Measurements from ENCODE around the gene SMIM27. TPM values are rescaled to one million over a fixed set of nuclear protein-coding genes. Genes with fewer than 3 reads are reported as not detected.

The SMIM27 gene
- total and polyA plus RNA-seq, 2 experiments from 2014 or later = 4.1 to 40.1 TPM

DNA sequence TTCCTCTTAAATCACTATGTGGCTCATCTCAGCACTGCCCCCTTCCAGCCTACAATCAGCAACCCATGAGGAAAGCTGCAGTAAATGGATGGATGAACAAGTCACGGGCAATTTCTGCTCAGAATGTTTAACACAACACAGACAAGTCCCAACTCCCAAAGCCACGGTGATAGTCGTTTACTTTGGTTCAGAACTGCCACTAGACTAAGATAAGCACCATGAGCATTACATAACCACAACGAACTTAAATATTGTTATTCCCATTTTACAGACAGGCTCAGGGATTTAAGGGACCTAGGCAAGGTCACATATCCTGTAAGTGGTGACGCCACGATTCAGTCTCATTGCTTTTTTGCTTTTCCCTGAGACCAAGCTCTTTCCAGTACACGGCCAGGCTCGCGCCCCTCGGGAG lies 2.0 kb upstream of the SMIM27 start:
- H3K79me2 ChIP-seq (ENCODE audit: insufficient read depth) = peaks cover 89% of the 10 kb centered on the region
- TF ChIP-seq EZH2phosphoT487 (IDR thresholded peaks at IDR 0.05; ENCODE audit: insufficient read depth, low read depth) (no peak), EZH2 (IDR thresholded peaks at IDR 0.05; ENCODE audit: insufficient read depth, poor library complexity, severe bottlenecking) (no peak)
- peaks cover 5% of the 10 kb centered on the region; the same call in 1 of the 2 replicates for H4K20me1 ChIP-seq (ENCODE audit: insufficient read depth)
- H3K9ac ChIP-seq = peak overlapping the region; percentile 97
- H3F3A ChIP-seq (ENCODE audit: insufficient read depth) = peaks cover 29% of the 10 kb centered on the region
- peak; percentile 66 for DNase-seq
- peaks cover 3% of the 10 kb centered on the region; the same call in 1 of the 2 replicates for H3K36me3 ChIP-seq (ENCODE audit: low read depth)
- H3K27me3 ChIP-seq (replicated peaks; ENCODE audit: insufficient read depth) = no peaks in the 10 kb centered on the region
- H3K4me2 ChIP-seq (ENCODE audit: unreplicated experiment) = peak overlapping the region; percentile 94
- no peaks in the 10 kb centered on the region for H3K9me3 ChIP-seq (ENCODE audit: low read depth)
- H3K27ac ChIP-seq = peak overlapping the region; percentile 98
- H3K9me2 ChIP-seq (ENCODE audit: insufficient read depth) = no peaks in the 10 kb centered on the region
- peaks cover 14% of the 10 kb centered on the region; the same call in 1 of the 2 replicates for H3K4me1 ChIP-seq (ENCODE audit: insufficient read depth)
- 1 to 4% methylated on average over 10 of the region's 10 CpGs for WGBS, 2 experiments (ENCODE audit: low coverage in 1 of 2, low lambda C conversion rate in 2 of 2, missing lambda C conversion rate in 2 of 2)
- in situ Hi-C loops (cut with MboI) = no loop called here
- H3K4me3 ChIP-seq = peak overlapping the region; percentile 88
- H2AFZ ChIP-seq = peak overlapping the region; percentile 87

DNA sequence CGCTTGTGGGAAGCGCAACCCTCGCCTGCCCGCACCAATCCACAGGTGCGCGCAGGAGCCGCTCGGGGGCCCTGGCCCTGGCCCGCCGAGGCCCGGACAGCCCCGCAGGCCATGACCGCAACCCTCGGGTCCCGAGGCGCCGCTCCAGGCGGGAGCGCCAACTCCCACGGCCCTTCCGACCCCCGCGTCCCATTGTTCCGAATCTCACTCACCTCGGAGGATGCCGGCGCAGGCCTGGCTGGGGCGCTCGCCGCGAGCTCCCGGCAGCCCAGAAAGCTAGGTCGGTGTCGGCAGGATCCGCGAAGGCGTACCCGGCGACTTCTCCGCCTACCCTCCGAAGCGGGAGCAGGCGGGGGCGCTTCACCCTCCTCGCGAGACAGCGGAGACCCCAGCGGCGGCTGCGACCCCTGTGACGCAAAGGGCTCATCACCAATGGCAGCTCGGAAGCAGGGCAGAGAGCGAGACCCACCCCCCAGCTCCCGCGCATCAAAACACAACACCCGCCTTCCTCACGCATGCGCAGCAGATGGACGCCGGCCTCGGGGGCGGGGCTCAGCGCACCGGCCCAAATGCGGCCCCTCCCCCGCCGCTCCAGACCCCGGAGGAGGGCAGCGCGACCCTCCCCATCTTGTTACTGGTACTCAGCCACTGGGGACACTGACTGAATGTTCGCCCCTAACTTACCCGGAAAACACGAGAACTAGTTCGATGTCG lies 1.4 kb upstream of the SMIM27 start:
- Histone ChIP-seq H3K9me3 (ENCODE audit: low read depth) (no peaks in the 10 kb centered on the region), H3K27me3 (replicated peaks; ENCODE audit: insufficient read depth) (no peaks in the 10 kb centered on the region), H3K4me2 (ENCODE audit: unreplicated experiment) (peak overlapping the region; percentile 94), H3F3A (ENCODE audit: insufficient read depth) (peaks cover 29% of the 10 kb centered on the region), H3K9me2 (ENCODE audit: insufficient read depth) (no peaks in the 10 kb centered on the region), H3K4me1 (ENCODE audit: insufficient read depth) (peaks cover 14% of the 10 kb centered on the region; the same call in 1 of the 2 replicates), H3K27ac (peak overlapping the region; percentile 98), H3K4me3 (peak overlapping the region; percentile 88), H3K79me2 (ENCODE audit: insufficient read depth) (peaks cover 89% of the 10 kb centered on the region), H3K9ac (peak overlapping the region; percentile 97), H4K20me1 (ENCODE audit: insufficient read depth) (peaks cover 5% of the 10 kb centered on the region; the same call in 1 of the 2 replicates), H3K36me3 (ENCODE audit: low read depth) (peaks cover 3% of the 10 kb centered on the region; the same call in 1 of the 2 replicates), H2AFZ (peak overlapping the region; percentile 87)
- DNase-seq = peak; percentile 92
- 1% methylated on average over 61 of the region's 75 CpGs for WGBS, 2 experiments (ENCODE audit: low coverage in 1 of 2, low lambda C conversion rate in 2 of 2, missing lambda C conversion rate in 2 of 2)
- no peak for TF ChIP-seq EZH2 (IDR thresholded peaks at IDR 0.05; ENCODE audit: insufficient read depth, poor library complexity, severe bottlenecking)
- no peak for TF ChIP-seq EZH2phosphoT487 (IDR thresholded peaks at IDR 0.05; ENCODE audit: insufficient read depth, low read depth)
- in situ Hi-C loops (cut with MboI) = no loop called here

DNA sequence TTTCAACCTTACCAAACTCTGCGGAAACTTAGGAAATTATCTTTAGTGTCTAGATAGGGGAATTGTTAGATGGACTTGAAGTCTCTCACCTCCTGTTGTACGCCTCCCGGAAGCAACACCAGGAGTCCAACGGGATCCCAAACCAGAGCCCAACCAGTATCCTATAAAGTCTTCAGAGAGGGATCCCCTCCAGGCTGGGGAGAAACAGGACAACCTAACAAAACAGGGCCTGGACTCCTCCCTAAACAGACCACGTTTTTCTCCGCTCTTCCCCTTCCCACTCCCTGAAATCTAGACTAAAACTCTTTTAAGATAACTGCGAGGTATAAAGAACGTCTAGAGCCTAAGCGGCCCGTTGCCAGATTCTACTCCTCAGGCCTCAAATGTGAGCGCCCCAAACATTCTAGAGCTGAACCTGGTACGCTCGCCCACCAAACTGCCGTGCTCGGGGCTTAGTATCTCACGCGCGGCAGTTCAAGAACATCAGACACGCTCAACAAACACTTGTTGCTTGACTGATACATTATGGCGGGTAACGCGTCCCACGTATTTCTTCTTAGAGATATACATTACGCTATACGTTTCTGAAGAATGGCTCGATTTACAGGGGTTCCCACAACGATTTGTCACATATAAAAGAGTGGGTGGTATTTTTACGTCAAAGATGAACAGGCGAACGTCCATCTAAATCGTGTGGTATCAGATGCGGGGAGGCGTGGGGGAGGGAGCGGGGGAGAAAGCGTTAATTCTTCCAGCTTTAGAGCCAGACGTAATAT lies 663 bp upstream of the SMIM27 start:
- peak; percentile 66 for DNase-seq
- peaks cover 3% of the 10 kb centered on the region; the same call in 1 of the 2 replicates for H3K36me3 ChIP-seq (ENCODE audit: low read depth)
- 1% methylated on average over 31 to 36 of the region's 36 CpGs for WGBS, 2 experiments (ENCODE audit: low coverage in 1 of 2, low lambda C conversion rate in 2 of 2, missing lambda C conversion rate in 2 of 2)
- no peaks in the 10 kb centered on the region for H3K9me3 ChIP-seq (ENCODE audit: low read depth)
- H3K4me3 ChIP-seq = peak overlapping the region; percentile 88
- in situ Hi-C loops (cut with MboI) = no loop called here
- H3F3A ChIP-seq (ENCODE audit: insufficient read depth) = peaks cover 29% of the 10 kb centered on the region
- H3K4me2 ChIP-seq (ENCODE audit: unreplicated experiment) = peak overlapping the region; percentile 94
- H4K20me1 ChIP-seq (ENCODE audit: insufficient read depth) = no peaks in the 10 kb centered on the region
- peak overlapping the region; percentile 98 for H3K27ac ChIP-seq
- peaks cover 89% of the 10 kb centered on the region for H3K79me2 ChIP-seq (ENCODE audit: insufficient read depth)
- H2AFZ ChIP-seq = peak overlapping the region; percentile 87
- peaks cover 14% of the 10 kb centered on the region; the same call in 1 of the 2 replicates for H3K4me1 ChIP-seq (ENCODE audit: insufficient read depth)
- H3K9me2 ChIP-seq (ENCODE audit: insufficient read depth) = no peaks in the 10 kb centered on the region
- H3K9ac ChIP-seq = peak overlapping the region; percentile 97
- TF ChIP-seq EZH2 (IDR thresholded peaks at IDR 0.05; ENCODE audit: insufficient read depth, poor library complexity, severe bottlenecking) (no peak), EZH2phosphoT487 (IDR thresholded peaks at IDR 0.05; ENCODE audit: insufficient read depth, low read depth) (no peak)
- no peaks in the 10 kb centered on the region for H3K27me3 ChIP-seq (replicated peaks; ENCODE audit: insufficient read depth)

DNA sequence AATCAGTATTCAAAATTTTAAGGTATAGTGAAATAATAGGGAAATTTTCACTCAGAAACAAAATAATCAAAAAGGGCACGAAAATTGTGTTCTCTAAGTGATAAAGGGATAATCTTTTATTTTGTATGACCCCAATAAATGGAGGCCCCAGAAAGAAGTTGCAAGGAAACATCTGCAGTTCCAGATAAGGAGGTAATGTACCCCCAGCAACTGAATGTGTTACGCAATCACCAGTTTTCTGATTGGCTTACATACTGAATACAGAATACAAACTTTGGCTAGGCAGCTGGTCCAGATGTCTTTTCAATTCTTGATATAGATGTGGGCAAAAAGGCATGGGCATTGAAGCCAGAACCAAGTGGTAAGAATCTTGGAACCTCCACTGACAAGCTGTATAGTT lies 2.0 kb downstream of the SMIM27 start:
- H3K36me3 ChIP-seq (ENCODE audit: low read depth) = no peaks in the 10 kb centered on the region
- peak; percentile 11 for DNase-seq
- in situ Hi-C loops (cut with MboI) = no loop called here
- TF ChIP-seq EZH2 (IDR thresholded peaks at IDR 0.05; ENCODE audit: insufficient read depth, poor library complexity, severe bottlenecking) (no peak), EZH2phosphoT487 (IDR thresholded peaks at IDR 0.05; ENCODE audit: insufficient read depth, low read depth) (no peak)
- H3K9me3 ChIP-seq (ENCODE audit: low read depth) = no peaks in the 10 kb centered on the region
- no peaks in the 10 kb centered on the region for H3K9me2 ChIP-seq (ENCODE audit: insufficient read depth)
- H3K9ac ChIP-seq = no peak overlapping the region
- H3K4me2 ChIP-seq (ENCODE audit: unreplicated experiment) = no peak overlapping the region
- H3K27ac ChIP-seq = peak overlapping the region; percentile 98; the same call in 1 of the 2 replicates
- H3F3A ChIP-seq (ENCODE audit: insufficient read depth) = peaks cover 33% of the 10 kb centered on the region
- no peaks in the 10 kb centered on the region for H3K27me3 ChIP-seq (replicated peaks; ENCODE audit: insufficient read depth)
- H3K4me1 ChIP-seq (ENCODE audit: insufficient read depth) = peaks cover 14% of the 10 kb centered on the region; the same call in 1 of the 2 replicates
- 96 to 98% methylated on average over 2 of the region's 2 CpGs for WGBS, 2 experiments (ENCODE audit: low coverage in 1 of 2, low lambda C conversion rate in 2 of 2, missing lambda C conversion rate in 2 of 2)
- H3K79me2 ChIP-seq (ENCODE audit: insufficient read depth) = peaks cover 88% of the 10 kb centered on the region
- H3K4me3 ChIP-seq = no peak overlapping the region
- H4K20me1 ChIP-seq (ENCODE audit: insufficient read depth) = no peaks in the 10 kb centered on the region
- no peak overlapping the region for H2AFZ ChIP-seq
